HL-60 (cell line): ENCODE results near the gene MKRN2.

Experiments used
- DNase-seq, 2 experiments: peaks; one replicate each; pipeline ENCODE4 v3.0.0-alpha.2; 2010 to 2020; ENCODE audit warnings: low read depth in 1 of 2, low spot score in 1 of 2
- H3K27ac ChIP-seq: fragments of 250-450 bp; sonication (Bioruptor Pico); replicated peaks from 2 replicates; pipeline ENCODE4 v1.5.1; 2020; ENCODE audit warnings: mild to moderate bottlenecking, moderate library complexity
- H3K27me3 ChIP-seq: fragments of 250-450 bp; sonication (Bioruptor Pico); 2 replicates; pipeline ENCODE4 v1.5.1; 2021; ENCODE audit warnings: mild to moderate bottlenecking, moderate library complexity; ENCODE audit not compliant: insufficient read depth, poor library complexity, severe bottlenecking
- H3K4me3 ChIP-seq: replicated peaks from 2 replicates; pipeline ENCODE4 v1.5.1; 2011; ENCODE audit warnings: mild to moderate bottlenecking, control low read depth, low read length; ENCODE audit not compliant: insufficient read depth
- GABPA ChIP-seq: IDR thresholded peaks from 2 replicates; pipeline ENCODE4 v1.6.1; 2012; ENCODE audit warnings: low read depth
- POLR2AphosphoS5 ChIP-seq: IDR thresholded peaks from 2 replicates; pipeline ENCODE4 v1.6.1; 2012; ENCODE audit warnings: low read depth
- SPI1 ChIP-seq: IDR thresholded peaks from 2 replicates; pipeline ENCODE4 v1.6.1; 2012; ENCODE audit warnings: low read depth, mild to moderate bottlenecking, borderline replicate concordance
- TF ChIP-seq, protein P1 (sequence below): IDR thresholded peaks from one replicate; pipeline ENCODE4 v1.5.1; 2011; ENCODE audit warnings: low read length, control low read depth, inconsistent platforms; ENCODE audit not compliant: insufficient read depth
- TF ChIP-seq, protein P2 (sequence below): IDR thresholded peaks from 2 replicates; pipeline ENCODE4 v1.6.1; 2012; ENCODE audit warnings: low read depth; ENCODE audit not compliant: insufficient replicate concordance

MKRN2 gene

DNA sequence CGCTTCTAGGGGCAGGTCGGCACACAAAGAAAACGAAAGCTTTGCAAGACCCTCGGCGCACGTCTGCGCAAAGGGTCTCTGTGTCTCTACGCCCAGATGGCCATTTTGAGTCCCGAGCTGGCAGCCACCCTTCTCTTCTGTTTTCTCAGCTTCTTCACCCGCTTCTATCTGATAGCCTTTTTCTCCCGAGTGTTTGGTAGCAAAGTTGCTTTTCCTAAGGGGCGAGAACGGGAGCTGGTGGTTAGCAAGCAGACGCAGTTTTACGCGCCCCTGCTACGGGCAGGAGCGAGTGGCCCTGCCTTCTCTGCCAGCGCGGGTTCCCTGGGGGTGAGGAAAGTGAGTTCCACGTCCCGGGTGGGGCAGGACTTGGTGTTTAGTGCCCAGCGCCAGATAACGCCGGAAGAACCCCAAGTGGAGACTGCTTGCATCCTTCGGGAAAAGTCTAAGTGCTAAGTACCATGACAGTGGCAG is 2.9 kb upstream of the MKRN2 start:
- TF ChIP-seq POLR2AphosphoS5 (0 out of 2 replicates have a peak, but pooled peaks have one; percentile 44), GABPA (no peak)
- Histone ChIP-seq H3K4me3 (peak overlapping the region; percentile 36), H3K27me3 (no peaks in the 10 kb centered on the region), H3K27ac (peak overlapping the region; percentile 55)
- peak in 1 of 2 experiments; percentile 23 for DNase-seq

DNA sequence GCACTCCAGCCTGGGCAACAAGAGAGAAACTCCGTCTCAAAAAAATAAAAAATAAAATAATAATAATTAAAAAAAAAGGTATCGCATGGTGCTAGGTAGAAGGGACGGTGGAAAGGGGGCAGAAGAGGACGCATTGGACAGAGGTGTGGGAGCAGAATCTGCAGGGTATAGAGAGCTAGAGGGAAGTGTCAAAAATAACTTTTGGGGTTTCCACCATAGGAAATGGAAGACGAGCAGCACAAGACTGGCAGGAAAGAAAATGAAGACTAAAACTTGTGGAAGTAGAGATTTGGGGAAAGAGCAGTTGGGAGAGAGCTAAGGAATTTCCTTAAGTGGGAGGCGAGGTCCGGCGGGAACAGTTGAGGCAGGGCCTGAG is 585 bp upstream of the MKRN2 start:
- peak overlapping the region; percentile 93 for H3K27ac ChIP-seq
- no peak for DNase-seq
- no peaks in the 10 kb centered on the region for H3K27me3 ChIP-seq
- TF ChIP-seq GABPA (no peak), POLR2AphosphoS5 (no peak), SPI1 (no peak)
- TF ChIP-seq, protein P1, sequence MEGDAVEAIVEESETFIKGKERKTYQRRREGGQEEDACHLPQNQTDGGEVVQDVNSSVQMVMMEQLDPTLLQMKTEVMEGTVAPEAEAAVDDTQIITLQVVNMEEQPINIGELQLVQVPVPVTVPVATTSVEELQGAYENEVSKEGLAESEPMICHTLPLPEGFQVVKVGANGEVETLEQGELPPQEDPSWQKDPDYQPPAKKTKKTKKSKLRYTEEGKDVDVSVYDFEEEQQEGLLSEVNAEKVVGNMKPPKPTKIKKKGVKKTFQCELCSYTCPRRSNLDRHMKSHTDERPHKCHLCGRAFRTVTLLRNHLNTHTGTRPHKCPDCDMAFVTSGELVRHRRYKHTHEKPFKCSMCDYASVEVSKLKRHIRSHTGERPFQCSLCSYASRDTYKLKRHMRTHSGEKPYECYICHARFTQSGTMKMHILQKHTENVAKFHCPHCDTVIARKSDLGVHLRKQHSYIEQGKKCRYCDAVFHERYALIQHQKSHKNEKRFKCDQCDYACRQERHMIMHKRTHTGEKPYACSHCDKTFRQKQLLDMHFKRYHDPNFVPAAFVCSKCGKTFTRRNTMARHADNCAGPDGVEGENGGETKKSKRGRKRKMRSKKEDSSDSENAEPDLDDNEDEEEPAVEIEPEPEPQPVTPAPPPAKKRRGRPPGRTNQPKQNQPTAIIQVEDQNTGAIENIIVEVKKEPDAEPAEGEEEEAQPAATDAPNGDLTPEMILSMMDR, result no peak
- TF ChIP-seq, protein P2, sequence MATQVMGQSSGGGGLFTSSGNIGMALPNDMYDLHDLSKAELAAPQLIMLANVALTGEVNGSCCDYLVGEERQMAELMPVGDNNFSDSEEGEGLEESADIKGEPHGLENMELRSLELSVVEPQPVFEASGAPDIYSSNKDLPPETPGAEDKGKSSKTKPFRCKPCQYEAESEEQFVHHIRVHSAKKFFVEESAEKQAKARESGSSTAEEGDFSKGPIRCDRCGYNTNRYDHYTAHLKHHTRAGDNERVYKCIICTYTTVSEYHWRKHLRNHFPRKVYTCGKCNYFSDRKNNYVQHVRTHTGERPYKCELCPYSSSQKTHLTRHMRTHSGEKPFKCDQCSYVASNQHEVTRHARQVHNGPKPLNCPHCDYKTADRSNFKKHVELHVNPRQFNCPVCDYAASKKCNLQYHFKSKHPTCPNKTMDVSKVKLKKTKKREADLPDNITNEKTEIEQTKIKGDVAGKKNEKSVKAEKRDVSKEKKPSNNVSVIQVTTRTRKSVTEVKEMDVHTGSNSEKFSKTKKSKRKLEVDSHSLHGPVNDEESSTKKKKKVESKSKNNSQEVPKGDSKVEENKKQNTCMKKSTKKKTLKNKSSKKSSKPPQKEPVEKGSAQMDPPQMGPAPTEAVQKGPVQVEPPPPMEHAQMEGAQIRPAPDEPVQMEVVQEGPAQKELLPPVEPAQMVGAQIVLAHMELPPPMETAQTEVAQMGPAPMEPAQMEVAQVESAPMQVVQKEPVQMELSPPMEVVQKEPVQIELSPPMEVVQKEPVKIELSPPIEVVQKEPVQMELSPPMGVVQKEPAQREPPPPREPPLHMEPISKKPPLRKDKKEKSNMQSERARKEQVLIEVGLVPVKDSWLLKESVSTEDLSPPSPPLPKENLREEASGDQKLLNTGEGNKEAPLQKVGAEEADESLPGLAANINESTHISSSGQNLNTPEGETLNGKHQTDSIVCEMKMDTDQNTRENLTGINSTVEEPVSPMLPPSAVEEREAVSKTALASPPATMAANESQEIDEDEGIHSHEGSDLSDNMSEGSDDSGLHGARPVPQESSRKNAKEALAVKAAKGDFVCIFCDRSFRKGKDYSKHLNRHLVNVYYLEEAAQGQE, result no peak
- H3K4me3 ChIP-seq, result peak overlapping the region; percentile 86

DNA sequence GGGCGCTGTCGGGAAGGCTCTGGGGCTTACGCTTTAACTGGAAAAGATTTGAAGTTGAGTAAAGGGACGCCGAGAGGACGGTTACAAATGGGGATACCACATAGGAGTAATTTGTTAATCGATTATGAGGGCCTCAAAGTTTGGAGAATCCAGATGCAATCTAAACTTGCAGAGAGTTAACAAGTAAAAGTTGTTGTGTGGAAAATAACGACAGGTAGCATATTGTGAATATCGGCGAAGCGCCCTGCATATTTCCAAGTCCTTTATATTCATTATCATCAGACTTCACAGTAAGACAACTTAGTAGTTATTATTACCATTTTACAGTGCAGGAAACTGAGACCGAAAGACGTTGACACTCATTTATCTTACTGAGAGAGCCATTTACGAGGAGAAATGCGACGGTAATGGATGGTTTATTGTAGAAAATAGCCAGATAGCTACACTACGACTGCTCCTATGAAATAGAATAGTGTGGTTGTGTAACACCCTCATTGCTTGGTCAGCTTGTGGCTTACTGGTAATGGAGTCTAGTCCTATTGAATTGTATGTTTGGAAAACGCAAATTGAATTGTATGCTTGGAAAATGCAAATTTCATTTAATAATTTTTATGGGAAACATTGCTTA is 700 bp downstream of the MKRN2 start:
- Histone ChIP-seq H3K27me3 (no peaks in the 10 kb centered on the region), H3K4me3 (peak overlapping the region; percentile 86), H3K27ac (peak overlapping the region; percentile 93)
- peak in 1 of 2 experiments; percentile 57 for DNase-seq
- TF ChIP-seq SPI1 (no peak), POLR2AphosphoS5 (no peak), GABPA (no peak)
- TF ChIP-seq, protein P1, result no peak
- TF ChIP-seq, protein P2, result no peak

DNA sequence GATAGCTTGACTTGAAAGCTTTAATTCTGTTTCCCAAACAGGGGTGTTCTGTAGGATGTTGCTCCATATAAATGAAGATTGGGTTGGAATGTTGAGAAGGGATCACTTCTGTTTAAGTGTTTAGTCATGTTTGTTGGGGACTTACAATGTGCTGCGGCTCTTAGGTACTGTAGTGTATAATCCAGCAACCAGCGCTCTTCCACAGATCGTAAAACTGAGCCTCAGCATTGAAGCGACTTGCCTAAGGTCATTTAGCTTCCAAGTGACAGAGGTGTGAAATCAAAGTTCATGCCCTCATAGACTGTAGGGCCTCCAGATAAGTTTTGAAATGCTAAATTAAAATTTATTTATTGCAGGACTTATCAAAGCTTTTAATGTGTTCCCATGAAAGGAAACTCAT is 1.8 kb downstream of the MKRN2 start:
- H3K27me3 ChIP-seq, result no peaks in the 10 kb centered on the region
- TF ChIP-seq, protein P2, result no peak
- TF ChIP-seq POLR2AphosphoS5 (no peak), SPI1 (no peak), GABPA (no peak)
- TF ChIP-seq, protein P1, result no peak
- H3K27ac ChIP-seq, result no peak overlapping the region; the same call in 1 of the 2 replicates
- no peak overlapping the region for H3K4me3 ChIP-seq
- DNase-seq, result no peak
